IPS-NIHi7 (cell line): Measurements from ENCODE around the gene RTL1.

ENCODE experiments used
- DNase-seq: peaks from one replicate; pipeline ENCODE4 v3.0.0; 2012; ENCODE audit warnings: mixed read lengths; ENCODE audit errors: extremely low spot score

The RTL1 gene

GRCh38 chr14:100834794-100835547 is 68.6 kb downstream of the RTL1 start:
- DNase-seq = no peak

- DNase-seq = no peak
Measured at GRCh38 chr14:100834082-100834793, 69.3 kb downstream of the RTL1 start.

GRCh38 chr14:100832311-100832960 is 71.1 kb downstream of the RTL1 start:
- no peak for DNase-seq

DNA sequence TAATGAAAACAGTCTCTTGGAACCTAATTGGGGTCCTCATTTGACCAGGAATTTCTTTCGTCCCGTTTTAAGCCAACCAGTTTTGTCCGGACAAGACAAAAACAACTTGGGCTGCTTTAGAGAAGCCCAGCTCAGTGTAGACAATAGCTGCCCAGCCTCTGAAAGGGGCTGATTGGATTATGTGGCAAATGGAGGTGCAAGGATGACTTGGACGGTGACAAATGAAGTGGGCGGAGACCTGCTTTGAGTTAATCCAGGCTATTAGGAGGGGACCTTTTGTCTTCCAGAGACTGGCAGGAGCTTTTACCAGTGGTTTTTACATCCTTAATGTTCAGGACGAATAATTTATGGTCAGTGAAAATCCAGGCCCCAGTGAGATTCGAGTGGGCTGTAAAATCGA is 72.8 kb downstream of the RTL1 start:
- no peak for DNase-seq
